ENCODE results near the gene FOXF2.

Gene FOXF2

GRCh38 chr6:1392813-1393640 is 3.7 kb downstream of the FOXF2 start:
- no peak for TF ChIP-seq GATA3 (IDR thresholded peaks at IDR 0.05; ENCODE audit: low read depth, low read length)
- TF ChIP-seq GATA2 (IDR thresholded peaks at IDR 0.05; ENCODE audit: low read depth, low read length) = no peak

- TF ChIP-seq GATA3 (IDR thresholded peaks at IDR 0.05; ENCODE audit: low read depth, low read length) = no peak
- TF ChIP-seq GATA2 (IDR thresholded peaks at IDR 0.05; ENCODE audit: low read depth, low read length) = no peak
These were observed 4.4 kb downstream of the FOXF2 start for GRCh38 chr6:1393641-1394283.

GRCh38 chr6:1394514-1395463 is 5.4 kb downstream of the FOXF2 start:
- TF ChIP-seq GATA2 (IDR thresholded peaks at IDR 0.05; ENCODE audit: low read depth, low read length) (no peak), GATA3 (IDR thresholded peaks at IDR 0.05; ENCODE audit: low read depth, low read length) (no peak)

DNA sequence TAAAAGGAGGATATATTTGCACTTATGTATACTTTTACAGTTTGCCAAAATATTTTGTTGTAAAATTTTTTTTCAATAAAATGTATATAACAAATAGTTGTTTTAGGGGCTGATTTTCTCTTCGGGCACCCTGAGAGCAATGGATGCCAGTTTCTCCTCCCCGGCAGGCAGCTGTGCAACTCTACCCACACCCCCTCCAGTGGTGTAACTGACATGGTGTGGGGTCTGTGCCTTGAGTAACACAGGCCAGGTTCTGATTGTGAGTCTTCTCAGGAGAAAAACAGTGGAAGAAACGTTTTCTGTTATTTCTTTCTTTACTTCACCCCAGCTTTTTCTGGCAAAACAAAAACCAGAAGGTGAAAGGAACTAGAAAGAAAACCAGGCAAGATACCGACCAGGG is 6.1 kb downstream of the FOXF2 start:
- TF ChIP-seq GATA2 (IDR thresholded peaks at IDR 0.05; ENCODE audit: low read depth, low read length) (no peak), GATA3 (IDR thresholded peaks at IDR 0.05; ENCODE audit: low read depth, low read length) (no peak)

GRCh38 chr6:1395941-1396908 is 6.8 kb downstream of the FOXF2 start:
- TF ChIP-seq GATA3 (IDR thresholded peaks at IDR 0.05; ENCODE audit: low read depth, low read length) (no peak), GATA2 (IDR thresholded peaks at IDR 0.05; ENCODE audit: low read depth, low read length) (no peak)

GRCh38 chr6:1396952-1397868 is 7.8 kb downstream of the FOXF2 start:
- TF ChIP-seq GATA2 (IDR thresholded peaks at IDR 0.05; ENCODE audit: low read depth, low read length) (no peak), GATA3 (IDR thresholded peaks at IDR 0.05; ENCODE audit: low read depth, low read length) (no peak)

GRCh38 chr6:1399085-1399780 is 9.9 kb downstream of the FOXF2 start:
- TF ChIP-seq GATA2 (IDR thresholded peaks at IDR 0.05; ENCODE audit: low read depth, low read length) (no peak), GATA3 (IDR thresholded peaks at IDR 0.05; ENCODE audit: low read depth, low read length) (no peak)

DNA sequence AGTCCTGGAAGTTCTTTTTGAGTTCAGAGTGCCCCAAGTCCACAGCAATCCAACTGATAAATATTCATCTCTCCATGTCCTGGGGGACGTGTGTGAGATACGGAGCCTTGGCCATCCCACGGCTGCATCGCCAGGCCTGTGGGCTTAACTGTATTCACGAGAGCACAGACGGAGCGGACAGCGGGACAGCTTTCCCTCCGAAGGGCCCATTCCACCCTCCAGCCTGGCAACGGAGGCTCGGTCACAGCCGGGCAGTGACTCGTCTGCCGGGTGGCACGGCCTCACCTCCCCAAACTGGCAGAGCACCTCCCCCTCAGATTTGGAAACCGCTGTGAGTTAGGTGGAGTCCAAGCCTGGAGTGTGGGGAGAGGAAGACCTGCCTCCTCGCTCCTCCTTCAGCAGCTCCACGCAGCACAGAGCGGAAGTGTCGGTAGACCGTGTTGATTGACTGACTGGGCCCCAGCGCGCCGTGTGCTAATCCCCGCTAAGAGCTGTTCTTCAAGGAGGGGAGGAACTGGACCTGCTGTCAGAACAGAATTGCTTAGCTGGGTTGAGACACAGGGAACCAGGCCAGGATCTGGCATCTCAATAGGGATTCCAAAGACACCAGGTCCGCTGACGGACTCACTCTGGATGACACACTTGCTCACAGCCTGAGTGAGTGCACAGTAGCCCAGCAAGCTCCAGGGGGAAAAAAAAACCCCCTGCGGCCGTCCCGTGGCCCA is 10.9 kb downstream of the FOXF2 start:
- no peak for TF ChIP-seq GATA3 (IDR thresholded peaks at IDR 0.05; ENCODE audit: low read depth, low read length)
- TF ChIP-seq GATA2 (IDR thresholded peaks at IDR 0.05; ENCODE audit: low read depth, low read length) = no peak

DNA sequence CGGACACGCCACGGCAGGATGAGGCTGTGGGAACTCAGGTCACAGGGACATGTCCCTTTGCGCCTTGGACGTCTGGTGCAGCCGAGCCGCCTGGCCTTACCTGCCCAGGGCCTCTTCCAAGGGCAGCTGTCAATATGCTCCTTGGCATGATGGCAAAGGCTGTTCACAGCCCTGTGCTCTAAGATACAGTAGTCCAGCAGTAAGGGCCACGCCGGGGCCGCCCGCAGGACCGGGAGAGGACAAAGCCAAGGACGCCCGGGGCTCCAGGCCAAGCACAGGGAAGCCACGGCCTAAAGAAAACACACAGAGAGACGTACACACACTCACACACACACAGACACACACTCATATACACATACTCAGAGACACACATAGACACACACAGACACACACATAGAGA is 13.0 kb downstream of the FOXF2 start:
- TF ChIP-seq GATA2 (IDR thresholded peaks at IDR 0.05; ENCODE audit: low read depth, low read length) (no peak), GATA3 (IDR thresholded peaks at IDR 0.05; ENCODE audit: low read depth, low read length) (no peak)

- TF ChIP-seq GATA2 (IDR thresholded peaks at IDR 0.05; ENCODE audit: low read depth, low read length) = no peak
- TF ChIP-seq GATA3 (IDR thresholded peaks at IDR 0.05; ENCODE audit: low read depth, low read length) = no peak
These were observed 13.5 kb downstream of the FOXF2 start for GRCh38 chr6:1402868-1403267.

Data from SH-SY5Y (cell line).